KOPT-K1 (cell line): ENCODE measurements around the gene MAD1L1.

ENCODE experiments used
- H3K27ac ChIP-seq: fragments of 200-600 bp; sonication (generic); 2 replicates; pipeline ENCODE4 v1.5.1; 2016; ENCODE audit warnings: antibody characterized with exemption, mild to moderate bottlenecking, low read depth, low read length; ENCODE audit not compliant: poor library complexity, severe bottlenecking
- H3K36me3 ChIP-seq: fragments of 200-600 bp; sonication (generic); 2 replicates; pipeline ENCODE4 v1.5.1; 2017; ENCODE audit warnings: antibody characterized with exemption, mild to moderate bottlenecking, low read length, moderate library complexity; ENCODE audit not compliant: insufficient read depth
- H3K9me3 ChIP-seq: fragments of 200-600 bp; sonication (generic); 2 replicates; pipeline ENCODE4 v1.5.1; 2017; ENCODE audit warnings: antibody characterized with exemption, low read length, mild to moderate bottlenecking; ENCODE audit not compliant: insufficient read depth, poor library complexity, severe bottlenecking

The MAD1L1 gene

DNA sequence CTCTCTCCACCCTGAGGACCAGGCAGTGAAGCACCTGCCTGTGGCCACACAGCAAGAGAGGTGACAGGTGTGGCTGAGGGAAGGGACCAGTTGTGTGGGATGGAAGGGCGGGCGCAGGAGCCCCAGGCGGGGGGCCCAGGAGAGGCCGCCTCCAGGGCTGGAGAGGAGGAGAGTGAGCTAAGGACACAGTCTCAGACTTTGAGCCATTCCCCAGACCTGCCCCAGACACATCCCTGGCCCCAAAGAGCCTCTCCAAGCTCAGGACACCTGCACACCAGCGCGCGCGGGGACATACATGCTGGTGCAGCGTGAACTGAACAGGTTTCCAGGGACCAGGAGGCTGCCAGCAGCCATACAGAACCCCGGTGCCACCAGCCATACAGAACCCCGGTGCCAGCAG, 237.3 kb downstream of the MAD1L1 start:
- no peak overlapping the region for H3K27ac ChIP-seq
- no peaks in the 10 kb centered on the region for H3K9me3 ChIP-seq
- peaks cover 9% of the 10 kb centered on the region; the same call in 1 of the 2 replicates for H3K36me3 ChIP-seq

DNA sequence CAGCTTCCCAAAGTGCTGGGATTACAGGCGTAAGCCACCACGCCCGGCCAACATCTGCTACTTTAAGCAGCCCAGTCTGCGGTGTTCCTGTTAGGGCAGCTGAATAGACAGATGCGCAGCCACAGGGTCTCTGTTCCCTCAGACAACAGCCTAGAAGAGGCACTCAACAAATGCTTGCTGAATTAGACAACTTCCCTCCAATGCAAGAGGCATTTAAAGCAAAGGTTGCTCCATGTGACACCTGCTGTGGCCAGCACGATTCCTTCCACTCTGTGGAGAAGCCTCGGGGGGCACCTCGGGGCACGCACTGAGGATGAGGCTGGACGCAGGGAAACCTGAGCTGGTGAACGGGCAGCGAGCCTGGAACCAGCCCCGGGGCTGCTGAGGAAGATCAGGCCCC, 237.8 kb downstream of the MAD1L1 start:
- Histone ChIP-seq H3K27ac (no peak overlapping the region), H3K36me3 (peaks cover 9% of the 10 kb centered on the region; the same call in 1 of the 2 replicates), H3K9me3 (no peaks in the 10 kb centered on the region)

DNA sequence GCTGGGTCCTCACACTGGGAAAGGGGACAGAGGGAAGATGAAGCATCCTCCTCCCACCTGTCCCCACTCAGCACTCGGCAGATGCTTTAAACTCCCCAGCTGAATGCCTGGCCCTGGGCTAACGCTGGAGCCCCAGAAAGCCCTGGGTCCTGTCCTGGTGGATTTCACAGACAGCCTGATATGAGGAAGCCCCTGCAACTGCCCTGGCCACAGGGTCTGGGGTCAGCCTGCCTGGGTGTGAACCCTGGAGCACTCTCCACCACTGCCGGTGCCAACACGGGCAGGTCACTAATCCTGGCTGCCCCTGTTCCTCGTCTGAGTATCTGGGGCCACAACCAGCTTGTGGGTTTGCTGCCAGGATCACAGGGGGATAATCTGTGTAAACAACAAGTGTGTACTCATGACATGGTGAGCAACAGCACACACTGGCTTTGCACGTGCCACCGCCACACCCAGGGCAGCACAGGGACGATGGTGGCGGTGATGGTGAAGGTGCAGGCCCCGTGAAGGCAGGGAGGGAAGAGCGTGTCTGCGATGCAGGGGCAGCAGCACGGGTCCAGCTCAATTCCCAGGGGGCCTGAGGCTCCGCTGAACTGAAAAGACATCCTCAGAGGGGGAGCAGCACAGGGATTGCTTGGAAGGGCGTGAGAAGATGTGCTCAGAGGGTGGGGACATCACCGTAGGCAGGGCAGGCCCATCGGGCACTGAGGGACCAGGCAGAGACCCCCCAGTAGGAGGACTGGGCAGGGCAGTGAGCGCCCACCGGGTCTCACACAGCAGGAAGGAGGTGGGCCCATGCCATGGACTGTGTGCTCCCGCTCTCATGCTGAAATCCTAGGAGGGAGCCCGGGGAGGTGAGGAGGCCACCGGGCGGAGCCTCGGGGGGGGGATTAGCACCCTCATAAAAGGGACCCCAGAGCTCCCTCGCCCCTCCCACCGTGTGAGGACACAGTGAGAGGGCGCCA, 238.7 kb downstream of the MAD1L1 start:
- no peaks in the 10 kb centered on the region for H3K9me3 ChIP-seq
- H3K27ac ChIP-seq, result peak overlapping the region; percentile 59
- peaks cover 9% of the 10 kb centered on the region; the same call in 1 of the 2 replicates for H3K36me3 ChIP-seq

DNA sequence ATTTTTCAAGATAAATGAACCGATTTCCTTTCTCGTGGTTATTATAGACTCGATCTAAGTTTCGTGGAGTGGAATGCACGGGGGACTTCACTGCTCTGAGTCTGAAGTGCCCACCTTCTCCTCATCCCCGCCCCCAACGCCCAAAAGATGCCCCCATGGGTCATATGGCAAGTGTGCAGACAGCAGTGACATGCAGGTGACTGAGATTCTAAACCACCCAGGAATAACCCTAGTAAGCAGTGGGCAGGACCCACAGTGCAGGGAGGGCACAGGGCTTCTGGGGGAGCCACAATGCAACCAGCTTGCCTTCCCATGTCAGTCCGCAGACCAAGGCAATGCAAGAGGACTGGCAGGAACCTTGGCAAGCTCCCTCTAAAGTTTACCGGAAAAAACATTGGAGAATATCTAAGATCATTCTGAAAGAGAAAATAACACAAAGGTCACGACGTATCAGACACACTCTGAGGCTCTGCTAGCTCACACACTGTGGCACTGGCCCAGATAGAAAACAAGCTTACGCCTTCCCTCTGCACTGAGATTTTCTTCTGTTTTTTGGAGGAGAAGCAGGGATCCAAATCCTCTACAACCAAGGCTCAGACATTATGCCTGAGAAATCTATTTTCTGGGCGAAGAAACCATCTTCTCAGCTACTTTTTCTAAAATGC, 239.6 kb downstream of the MAD1L1 start:
- Histone ChIP-seq H3K27ac (peak overlapping the region; percentile 59), H3K36me3 (peaks cover 9% of the 10 kb centered on the region; the same call in 1 of the 2 replicates), H3K9me3 (no peaks in the 10 kb centered on the region)

DNA sequence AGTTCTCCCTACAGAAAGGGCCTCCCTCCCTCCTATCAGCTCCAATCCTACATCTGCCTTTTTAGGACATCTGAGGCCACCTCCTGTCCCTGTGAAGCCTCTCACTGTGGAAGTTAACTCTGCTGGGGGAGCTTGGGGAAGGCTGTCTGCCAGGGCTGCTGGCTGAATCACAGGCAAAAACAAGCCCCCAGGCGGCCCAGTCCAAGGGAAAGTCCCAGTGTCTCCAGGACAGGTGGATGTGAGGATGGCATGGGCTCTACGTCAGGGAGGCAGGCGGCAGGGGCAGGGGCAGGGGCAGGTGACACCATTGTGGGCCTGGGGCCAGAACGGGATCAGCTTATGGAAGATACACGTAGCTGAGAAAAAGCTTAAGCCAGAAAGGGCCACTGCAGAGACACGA, 240.2 kb downstream of the MAD1L1 start:
- Histone ChIP-seq H3K9me3 (no peaks in the 10 kb centered on the region), H3K36me3 (peaks cover 9% of the 10 kb centered on the region; the same call in 1 of the 2 replicates), H3K27ac (peak overlapping the region; percentile 59)

DNA sequence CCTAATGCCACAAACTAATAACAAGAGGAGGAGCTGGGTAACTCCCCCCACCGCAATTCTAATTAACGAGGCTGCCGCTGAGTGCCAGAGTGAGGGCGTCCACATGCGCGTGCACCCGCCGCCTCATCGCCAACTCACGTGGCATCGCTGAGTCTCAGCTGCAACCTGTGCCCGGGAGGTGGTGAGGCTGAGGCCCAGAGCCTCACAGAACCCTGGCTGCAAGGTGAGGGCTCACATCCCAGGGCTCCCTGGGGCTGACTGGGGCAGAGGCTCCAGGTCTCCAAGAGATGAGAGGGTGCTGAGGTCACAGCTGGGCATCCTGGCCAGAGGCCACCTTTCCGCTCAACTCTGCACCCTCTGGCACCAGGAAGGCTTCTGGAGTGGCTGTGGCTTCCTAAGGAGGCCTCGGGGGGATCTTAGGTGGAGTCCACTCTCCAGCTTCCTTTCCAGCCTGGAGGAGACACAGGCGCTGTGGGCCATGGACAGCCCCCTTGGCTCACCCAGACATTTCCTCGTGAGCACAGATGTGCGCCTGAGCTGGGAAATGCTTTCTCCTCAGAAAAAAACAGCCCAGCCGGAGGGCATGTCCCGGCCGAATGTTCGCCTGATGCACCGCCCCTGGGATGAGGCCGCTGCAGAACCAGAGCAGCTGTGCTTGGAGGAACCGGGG, 242.6 kb downstream of the MAD1L1 start:
- no peaks in the 10 kb centered on the region for H3K9me3 ChIP-seq
- peaks cover 10% of the 10 kb centered on the region for H3K36me3 ChIP-seq
- H3K27ac ChIP-seq, result peak overlapping the region; percentile 42

DNA sequence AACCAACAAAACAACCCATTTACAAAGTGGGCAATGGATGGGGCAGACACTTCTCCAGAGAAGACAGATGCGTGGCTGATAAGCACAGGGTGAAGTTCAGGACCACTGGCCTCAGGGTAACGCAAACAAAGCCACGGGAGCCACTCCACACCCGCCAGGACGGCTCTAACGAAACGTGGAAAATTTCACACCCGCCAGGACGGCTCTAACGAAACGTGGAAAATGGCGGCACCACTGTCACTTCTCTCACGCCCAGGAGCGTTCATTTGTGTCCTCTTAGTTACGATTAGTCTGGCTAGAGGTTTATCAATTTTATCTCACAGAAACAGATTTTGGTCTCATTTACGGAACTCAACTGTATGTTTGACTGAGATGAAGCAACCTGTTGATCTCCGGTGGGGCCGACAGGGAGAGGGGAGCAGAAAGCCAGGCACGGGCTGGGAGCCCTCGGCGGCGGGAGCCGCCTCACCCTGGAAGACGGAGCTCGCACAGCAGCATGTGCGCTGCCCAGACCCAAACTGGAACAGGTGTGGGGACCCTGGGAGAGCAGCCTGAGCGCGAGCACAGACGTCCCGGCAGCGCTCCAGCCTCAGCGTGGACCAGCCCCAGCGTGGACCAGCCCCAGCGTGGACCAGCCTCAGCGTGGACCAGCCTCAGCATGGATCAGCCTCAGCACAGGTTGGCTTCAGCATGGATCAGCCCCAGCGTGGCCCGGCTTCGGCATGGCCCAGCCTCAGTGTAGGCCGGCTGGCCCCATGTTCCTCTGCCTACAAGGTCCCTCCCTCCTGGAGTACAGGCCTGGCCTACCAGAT, 243.5 kb downstream of the MAD1L1 start:
- Histone ChIP-seq H3K9me3 (no peaks in the 10 kb centered on the region), H3K27ac (peak overlapping the region; percentile 80), H3K36me3 (peaks cover 14% of the 10 kb centered on the region)

DNA sequence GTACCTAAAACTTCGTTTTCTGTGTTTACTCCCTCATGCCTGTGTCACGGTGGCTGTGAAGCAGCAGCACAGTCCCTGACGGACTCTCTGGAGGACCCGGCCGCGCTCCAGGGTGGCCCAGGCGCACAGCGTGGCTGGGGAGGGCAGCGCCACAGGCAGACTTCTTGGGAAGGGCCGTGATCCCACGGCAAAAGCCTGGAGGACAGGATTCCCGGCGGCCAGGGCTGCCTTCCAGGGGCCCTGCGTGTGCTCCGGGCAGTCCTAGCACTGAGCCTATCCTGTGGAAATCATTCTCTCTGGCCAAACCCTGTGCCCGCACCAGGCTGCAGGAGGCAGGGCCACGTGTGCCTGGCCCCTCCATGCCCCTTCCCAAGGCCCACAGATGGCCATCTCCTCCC, 244.2 kb downstream of the MAD1L1 start:
- Histone ChIP-seq H3K9me3 (no peaks in the 10 kb centered on the region), H3K36me3 (peaks cover 14% of the 10 kb centered on the region), H3K27ac (peak overlapping the region; percentile 80)

DNA sequence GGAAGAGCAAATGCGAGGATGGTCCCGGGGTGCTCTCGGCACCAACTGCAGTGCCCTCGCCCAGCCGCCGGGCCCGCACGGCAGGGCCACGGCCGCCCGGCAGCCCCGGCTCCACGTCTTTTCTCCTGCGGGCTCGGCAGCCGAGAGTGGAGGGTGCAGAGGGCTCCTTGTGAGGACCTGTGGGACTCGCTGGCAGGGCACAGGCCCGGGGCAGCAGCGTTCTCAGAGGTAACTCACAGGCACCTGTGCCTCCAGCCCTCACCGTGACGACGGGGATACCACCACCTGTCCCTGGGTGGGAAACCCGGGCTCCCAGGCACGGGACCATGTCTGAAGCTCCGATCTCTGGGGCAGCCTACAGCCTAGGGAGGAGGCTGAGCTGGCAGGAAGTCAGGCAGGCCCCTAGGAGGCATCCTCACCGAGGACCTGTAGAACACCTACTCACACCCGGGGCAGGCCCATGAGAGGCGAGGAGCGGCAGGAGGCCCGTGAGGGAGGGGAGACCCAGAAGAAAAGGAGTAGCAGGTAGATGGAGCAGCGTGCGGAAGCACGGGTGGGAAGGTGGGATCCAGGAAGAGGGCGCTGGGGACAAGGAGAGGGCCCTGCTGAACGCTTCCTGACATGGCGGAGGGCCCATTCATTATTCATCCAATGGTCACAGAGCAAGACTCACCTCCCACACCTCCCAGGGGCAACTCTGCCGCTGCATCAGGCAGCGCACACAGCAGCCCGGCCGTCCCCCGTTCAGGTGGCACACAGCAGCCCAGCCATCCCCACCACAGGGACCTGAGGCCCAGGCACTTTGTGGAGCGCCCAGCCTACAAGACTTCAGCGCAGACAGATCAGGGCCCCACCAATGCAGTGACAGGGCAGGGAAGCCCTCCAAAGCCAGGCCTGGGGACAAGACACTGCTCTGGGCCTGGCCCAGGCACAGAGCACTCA, 244.9 kb downstream of the MAD1L1 start:
- Histone ChIP-seq H3K27ac (peak overlapping the region; percentile 80), H3K9me3 (no peaks in the 10 kb centered on the region), H3K36me3 (peaks cover 14% of the 10 kb centered on the region)

DNA sequence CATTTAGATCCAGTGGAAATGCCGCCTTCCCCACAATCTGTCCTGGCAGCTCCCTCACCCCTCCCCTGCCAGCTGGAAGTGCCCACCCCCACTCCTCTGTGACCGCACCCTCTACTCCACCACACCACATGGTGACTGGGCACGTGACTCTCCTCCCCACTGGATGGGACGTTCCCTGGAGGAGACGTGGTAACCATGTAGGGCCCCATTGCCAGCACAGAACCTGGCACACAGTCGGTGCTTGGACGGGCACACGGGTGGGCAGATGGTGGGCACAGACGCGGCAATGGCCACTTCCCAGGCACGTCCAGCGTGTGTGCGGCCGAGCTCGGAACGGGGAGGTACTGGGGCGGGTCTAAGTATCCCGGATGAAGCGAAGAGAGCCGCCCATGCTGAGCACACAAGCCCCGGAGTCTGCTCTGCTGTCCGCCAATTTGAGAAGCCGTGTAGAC, 245.6 kb downstream of the MAD1L1 start:
- Histone ChIP-seq H3K36me3 (peaks cover 14% of the 10 kb centered on the region), H3K27ac (peak overlapping the region; percentile 80), H3K9me3 (no peaks in the 10 kb centered on the region)

DNA sequence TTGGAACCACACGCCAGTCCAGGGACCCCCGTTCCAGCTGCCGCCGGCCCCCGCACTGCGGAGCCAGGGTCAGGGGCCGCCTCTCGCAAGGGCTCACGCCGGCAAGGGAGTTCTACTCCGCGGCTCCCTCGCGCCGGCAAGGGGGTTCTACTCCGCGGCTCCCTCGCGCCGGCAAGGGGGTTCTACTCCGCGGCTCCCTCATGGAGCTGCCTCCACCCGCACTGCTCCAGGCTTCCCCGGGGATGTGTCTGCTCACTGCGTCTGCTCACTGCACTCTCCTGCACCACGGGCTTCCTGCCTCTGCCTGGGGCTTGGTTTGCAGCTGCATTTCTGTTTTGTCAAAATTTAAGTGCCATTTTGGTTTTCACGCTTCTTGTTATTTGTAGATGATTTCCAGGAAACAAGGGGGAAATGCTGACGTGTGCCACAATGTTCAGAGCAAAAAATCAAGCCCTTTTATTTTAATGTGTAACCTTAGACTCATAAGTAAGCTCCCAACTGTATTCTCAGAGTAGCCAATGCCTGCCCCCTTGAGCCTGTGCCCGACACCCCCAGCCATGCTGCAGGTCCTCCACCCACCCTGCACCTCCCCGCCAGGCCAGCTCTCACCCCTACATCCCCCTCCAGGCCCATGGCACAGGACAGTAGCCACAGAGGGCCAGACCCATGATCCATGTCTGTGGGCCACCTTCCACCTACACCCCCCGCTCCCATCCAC, 246.2 kb downstream of the MAD1L1 start:
- Histone ChIP-seq H3K9me3 (no peaks in the 10 kb centered on the region), H3K27ac (peak overlapping the region; percentile 80), H3K36me3 (peaks cover 14% of the 10 kb centered on the region)

DNA sequence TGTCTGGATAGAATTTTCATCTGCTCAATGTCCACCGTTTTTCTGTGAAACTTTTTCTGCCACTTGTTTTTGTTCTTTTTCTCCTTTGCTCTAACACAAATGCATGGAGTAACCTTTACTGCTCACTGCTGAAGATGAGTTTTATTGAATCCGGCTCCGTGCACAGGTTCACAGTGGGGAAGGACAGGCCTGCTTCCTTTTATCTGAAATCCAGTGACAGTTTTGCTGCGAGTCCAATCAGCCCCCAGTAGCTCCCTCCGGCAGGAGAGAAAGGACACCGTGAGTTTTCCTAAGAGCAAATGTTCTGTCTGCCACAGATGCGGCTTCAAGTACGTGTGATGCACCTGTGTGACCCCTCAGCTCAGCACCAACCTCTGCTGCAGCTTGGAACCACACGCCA, 246.8 kb downstream of the MAD1L1 start:
- Histone ChIP-seq H3K27ac (peak overlapping the region; percentile 80), H3K36me3 (peaks cover 14% of the 10 kb centered on the region), H3K9me3 (no peaks in the 10 kb centered on the region)

DNA sequence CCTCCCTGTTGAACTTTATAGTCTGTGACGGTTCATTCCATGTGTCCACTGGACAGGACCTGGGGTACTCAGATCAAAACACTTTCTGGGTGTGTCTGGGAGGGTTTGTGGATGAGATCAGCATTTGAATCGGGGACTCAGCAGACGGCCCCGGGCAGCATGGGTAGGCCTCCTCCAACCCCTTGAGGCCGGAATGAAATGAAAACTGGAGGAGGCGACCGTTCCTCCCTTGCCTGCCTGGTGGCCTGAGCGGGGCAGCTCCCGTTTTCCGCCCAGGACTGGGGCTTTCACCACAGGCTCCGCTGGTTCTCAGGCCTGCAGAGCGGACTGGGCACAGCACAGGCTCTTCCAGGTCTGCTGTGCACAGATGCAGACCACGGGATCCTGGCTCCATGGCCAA, 247.7 kb downstream of the MAD1L1 start:
- H3K36me3 ChIP-seq, result peaks cover 18% of the 10 kb centered on the region

More for the DNA sequence above, 247.7 kb downstream of the MAD1L1 start:
- Histone ChIP-seq H3K9me3 (no peaks in the 10 kb centered on the region), H3K27ac (peak overlapping the region; percentile 80)
